Motor neuron (in vitro differentiated cells): ENCODE data around the gene EIF3K. TPM values are rescaled to one million over a fixed set of nuclear protein-coding genes. Genes with fewer than 3 reads are reported as not detected.

Experiments
- ATAC-seq, 8 experiments: fragments of 200-7000 bp; cut with Tn5 transposase; replicated peaks in 6 of 8; 2 replicates each; pipeline ENCODE4 v1.8.0; 2021; ENCODE audit warnings: mild to moderate bottlenecking in 8 of 8, moderate library complexity in 8 of 8
- H3K27ac ChIP-seq, 2 donors: fragments of 250-450 bp; sonication (Bioruptor Pico); 2 replicates each; pipeline ENCODE4 v1.9.0; 2021; ENCODE audit warnings: antibody characterized with exemption in 2 of 2, mild to moderate bottlenecking in 2 of 2, moderate library complexity in 1 of 2
- H3K4me1 ChIP-seq, 2 donors: fragments of 250-450 bp; sonication (Bioruptor Pico); replicated peaks in 1 of 2; 2 replicates each; pipeline ENCODE4 v1.6.1; 2021; ENCODE audit warnings: antibody characterized with exemption in 2 of 2, mild to moderate bottlenecking in 2 of 2, moderate library complexity in 1 of 2
- H3K4me3 ChIP-seq, 5 donors: fragments of 250-450 bp; sonication (Bioruptor Pico); 2 replicates each; pipeline ENCODE4 v1.9.0; 2021; ENCODE audit warnings: antibody characterized with exemption in 5 of 5, mild to moderate bottlenecking in 5 of 5, moderate library complexity in 4 of 5
- WGBS, 10 experiments: fragments of 450-650 bp; shearing (Covaris generic); methylation state at CpG; one replicate each; pipeline ENCODE4 v1.0.0; 2022; 5-methylcytosine and 5-hydroxymethylcytosine counted together
- in situ Hi-C, 9 experiments: fragments of 400-800 bp; cut with MboI; loops; one replicate each; pipeline ENCODE4 v1.15.0; 2021; ENCODE audit warnings: low sequenced_read_pairs in 9 of 9, low pct_unique_long_range_greater_than_20kb in 2 of 9; ENCODE audit not compliant: unreplicated experiment in 9 of 9
- total RNA-seq, 8 experiments: library from RNA; unstranded; fragments of 300-600 nt; gene quantifications; 2 replicates each; pipeline versions ENCODE4 v1.2.3 to v1.2.4, GENCODE V29; 2022

EIF3K gene
- total RNA-seq, 8 experiments from 2014 or later = 285 to 408 (median 333) TPM

DNA sequence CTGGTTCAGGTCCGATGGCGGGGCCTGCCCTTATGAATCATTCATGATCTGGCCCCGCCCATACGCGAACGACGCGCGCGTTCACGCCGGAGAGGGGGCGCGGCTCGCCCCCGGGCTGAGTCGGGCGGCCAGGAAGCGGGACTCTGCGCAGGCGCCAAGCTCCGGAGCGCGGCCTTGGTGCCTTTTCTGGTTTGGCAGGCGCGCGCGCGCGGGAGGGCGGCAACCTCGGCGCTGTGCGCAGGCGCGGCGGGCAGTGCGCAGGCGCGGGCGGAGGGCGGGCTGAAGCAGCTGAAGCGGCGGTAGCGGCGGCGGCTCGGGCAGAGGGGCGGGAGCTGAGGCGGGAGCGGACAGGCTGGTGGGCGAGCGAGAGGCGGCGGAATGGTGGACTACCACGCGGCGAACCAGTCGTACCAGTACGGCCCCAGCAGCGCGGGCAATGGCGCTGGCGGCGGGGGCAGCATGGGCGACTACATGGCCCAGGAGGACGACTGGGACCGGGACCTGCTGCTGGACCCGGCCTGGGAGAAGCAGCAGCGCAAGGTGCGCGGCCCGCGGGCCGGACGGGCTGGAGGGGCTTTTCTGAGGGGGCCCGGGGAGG, 28.5 kb downstream of the EIF3K start, which contains the start of gene ACTN4:
Gene ACTN4 (plus strand): TSS at position 282 of the 598 bp plus-strand sequence. CDS start 97 bp downstream, at position 379.
- Histone ChIP-seq H3K4me3 (peak within 1 kb of the TSS; percentile 60 to 78 (median 74)), H3K4me1 (peaks cover 11 to 12% of the 10 kb centered on the region in 2 donors), H3K27ac (peak within 1 kb of the TSS; percentile 37 to 62)
- ATAC-seq = peak; percentile 76 to 91 (median 88)
- in situ Hi-C loops = loop anchor here in 3 of 9 experiments (25.0 kb wide), 2 partner anchors 135 to 235 kb away; partner anchors contain the start of gene FAM98C (in 2 of the 3)
- 0 to 1% (median 0%) methylated on average over 2 to 12 of the region's 77 CpGs; no CpG with 5 or more reads in 6 of the 10 experiments for WGBS, 10 experiments

DNA sequence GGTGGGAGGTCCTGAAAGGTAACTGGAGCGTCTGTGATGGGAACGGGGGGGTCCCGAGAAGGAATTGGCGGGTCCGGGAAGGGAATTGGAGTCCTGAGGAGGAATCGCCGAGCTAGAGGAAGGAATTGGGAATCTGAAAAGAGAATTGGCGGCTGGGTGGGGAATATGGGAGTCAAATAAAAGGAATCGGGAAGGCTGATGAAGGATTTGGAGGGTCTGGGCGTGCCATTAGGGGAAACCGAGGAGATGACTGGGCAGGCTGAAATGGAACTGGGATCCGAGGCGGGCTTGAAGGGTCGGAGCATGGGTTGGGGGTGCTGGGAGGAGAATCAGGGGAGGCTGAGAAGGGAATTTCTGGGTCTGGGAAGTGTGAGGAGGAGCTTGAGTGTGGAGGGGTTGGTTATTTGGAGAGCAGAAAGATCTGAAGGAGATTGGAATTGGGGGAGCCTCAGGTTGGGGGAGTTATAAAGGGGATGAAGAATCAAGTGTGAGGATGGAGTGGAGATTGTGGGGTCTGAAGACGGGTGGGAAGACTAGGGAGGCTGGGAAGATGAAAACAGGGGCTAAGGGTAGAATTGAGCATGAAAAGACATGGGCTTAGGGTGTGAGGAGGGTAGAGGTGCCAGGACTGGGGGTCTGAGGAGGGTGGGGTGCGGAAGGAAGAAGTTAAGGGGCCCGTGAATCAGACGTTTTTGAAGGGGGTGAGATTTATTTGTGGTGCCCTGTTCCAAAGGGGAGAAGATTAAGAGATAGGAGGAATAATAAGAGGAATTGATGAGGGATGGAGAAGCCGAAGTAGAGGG, 29.2 kb downstream of the EIF3K start:
- Histone ChIP-seq H3K4me1 (peaks cover 14 to 18% of the 10 kb centered on the region in 2 donors), H3K27ac (peak overlapping the region; percentile 37 to 62), H3K4me3 (peak overlapping the region; percentile 60 to 78 (median 74))
- 0 to 9% (median 0%) methylated on average over 1 to 10 of the region's 19 CpGs; no CpG with 5 or more reads in 3 of the 10 experiments for WGBS, 10 experiments
- in situ Hi-C loops = loop anchor here in 3 of 9 experiments (25.0 kb wide), 2 partner anchors 136 to 236 kb away; partner anchors contain the start of gene FAM98C (in 2 of the 3)
- peak in 6 of 8 experiments; percentile 1 to 4 (median 2) for ATAC-seq

DNA sequence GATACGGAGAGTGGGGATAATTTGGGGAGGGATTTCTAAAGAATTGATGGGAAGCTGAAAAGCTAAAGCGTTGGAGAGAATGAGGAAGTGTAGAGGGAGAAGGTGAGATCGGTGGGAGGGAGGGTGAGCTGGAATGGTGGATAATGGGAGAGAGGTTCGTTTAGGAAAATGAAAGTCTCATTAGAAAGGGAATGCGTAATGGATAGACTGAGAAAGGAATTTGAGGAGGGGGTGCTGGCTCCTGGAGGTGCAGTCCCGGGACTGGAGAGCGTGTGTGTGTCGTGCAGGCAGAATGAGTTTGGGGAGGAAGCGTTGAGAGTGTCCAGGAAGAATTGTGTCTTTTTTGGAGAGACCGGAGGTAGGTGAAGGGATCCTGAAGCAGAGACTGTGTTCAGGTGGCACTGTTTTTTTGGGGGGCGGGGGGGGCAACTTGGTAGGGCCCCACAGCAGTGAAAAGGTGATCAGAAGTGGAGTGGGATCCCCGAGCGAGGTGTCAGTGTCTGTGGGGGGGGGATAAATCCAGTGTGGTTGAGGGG, 29.8 kb downstream of the EIF3K start:
- 0 to 2% (median 0%) methylated on average over 1 to 10 of the region's 13 CpGs for WGBS, 10 experiments
- in situ Hi-C loops = loop anchor here in 3 of 9 experiments (25.0 kb wide), 2 partner anchors 137 to 237 kb away; partner anchors contain the start of gene FAM98C (in 2 of the 3)
- H3K4me3 ChIP-seq = peak overlapping the region; percentile 60 to 78 (median 74)
- ATAC-seq = no peak
- H3K4me1 ChIP-seq = peaks cover 21 to 23% of the 10 kb centered on the region in 2 donors
- H3K27ac ChIP-seq = no peak overlapping the region

DNA sequence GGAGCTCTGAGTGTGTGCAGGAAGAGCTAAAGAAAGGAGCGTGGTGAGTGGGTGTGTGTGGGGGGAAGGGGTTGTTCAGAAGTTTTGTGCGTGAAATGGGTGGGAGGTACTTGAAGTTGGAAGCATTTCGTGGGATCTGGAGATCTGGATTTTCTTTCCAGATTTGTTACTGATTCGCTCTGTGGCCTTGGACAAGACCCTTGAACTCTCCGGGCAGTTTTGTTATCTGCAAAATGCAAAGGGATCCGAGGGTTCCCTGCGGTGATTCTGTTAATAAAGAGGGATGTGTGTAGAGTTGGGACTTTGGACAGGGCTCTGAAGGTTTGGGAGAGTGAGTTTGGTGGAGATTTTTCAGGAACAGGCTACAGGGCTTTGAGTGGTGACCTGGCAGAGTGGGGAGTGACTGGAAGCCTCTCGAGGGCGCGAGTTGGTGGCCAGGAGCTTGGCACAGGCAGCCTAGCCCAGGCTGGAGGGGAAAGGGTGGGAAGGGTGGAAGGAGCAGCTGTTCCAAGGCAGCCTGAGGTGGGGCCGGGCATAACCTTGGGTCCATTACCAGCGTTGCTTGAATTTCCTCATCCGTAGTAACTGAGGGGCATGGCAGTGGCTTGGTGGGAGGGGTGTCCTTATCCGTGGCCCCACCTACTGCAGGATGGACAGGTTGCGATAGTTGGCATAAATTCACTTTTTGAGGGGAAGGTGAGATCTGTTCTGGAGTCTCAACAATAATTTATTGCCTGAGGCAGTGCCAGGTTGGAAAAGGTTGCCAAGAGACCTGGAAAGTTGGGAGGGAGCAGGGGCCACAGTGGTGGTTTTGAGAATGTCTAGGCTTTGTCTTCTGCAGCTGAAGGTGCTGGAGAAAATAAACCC, 30.6 kb downstream of the EIF3K start:
- ATAC-seq = peak in 3 of 8 experiments; percentile 2 to 7 (median 5)
- peak overlapping the region; percentile 60 to 78 (median 74) for H3K4me3 ChIP-seq
- WGBS, 10 experiments = 0 to 42% (median 12%) methylated on average over 2 to 10 of the region's 15 CpGs; no CpG with 5 or more reads in 3 of the 10 experiments
- no peak overlapping the region for H3K27ac ChIP-seq
- peaks cover 21 to 23% of the 10 kb centered on the region in 2 donors for H3K4me1 ChIP-seq
- in situ Hi-C loops = loop anchor here in 3 of 9 experiments (25.0 kb wide), 2 partner anchors 137 to 237 kb away; partner anchors contain the start of gene FAM98C (in 2 of the 3)

DNA sequence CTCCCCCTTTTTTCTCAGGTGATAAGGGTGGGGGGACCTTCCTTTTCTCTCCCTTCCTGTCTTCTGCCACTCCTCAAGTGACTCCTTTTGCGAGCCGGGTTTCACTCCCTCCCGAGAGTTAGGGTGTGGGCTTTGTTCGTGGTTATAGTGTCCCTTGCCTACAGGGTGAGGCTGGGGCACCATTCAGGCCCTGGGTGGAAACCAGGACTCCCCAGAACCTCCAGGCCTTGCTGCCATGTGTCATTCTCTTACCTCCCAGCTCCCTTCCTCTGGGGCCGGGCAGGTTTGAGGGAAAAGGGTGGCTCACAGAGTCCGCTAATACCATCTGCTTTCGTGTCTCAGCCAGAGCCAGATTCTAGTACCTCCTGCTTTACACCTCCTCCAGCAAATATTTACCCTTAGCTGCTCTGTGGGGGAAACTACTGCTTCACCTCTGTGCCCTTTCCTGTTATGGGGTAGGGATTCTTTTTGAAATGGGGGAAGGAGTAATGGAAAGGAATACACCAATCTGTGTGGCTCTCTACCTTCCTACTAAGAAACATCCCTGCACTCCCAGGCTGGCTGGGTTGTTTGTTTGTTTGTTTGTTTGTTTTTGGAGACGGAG, 31.3 kb downstream of the EIF3K start:
- WGBS, 10 experiments = 0 to 80% (median 43%) methylated on average over 1 to 7 of the region's 8 CpGs; no CpG with 5 or more reads in 4 of the 10 experiments
- in situ Hi-C loops = no loop called here
- Histone ChIP-seq H3K27ac (no peak overlapping the region), H3K4me3 (peak overlapping the region in 1 of 5 donors; percentile 78), H3K4me1 (peaks cover 21 to 23% of the 10 kb centered on the region in 2 donors)
- ATAC-seq = peak in 2 of 8 experiments; percentile 1 to 2

DNA sequence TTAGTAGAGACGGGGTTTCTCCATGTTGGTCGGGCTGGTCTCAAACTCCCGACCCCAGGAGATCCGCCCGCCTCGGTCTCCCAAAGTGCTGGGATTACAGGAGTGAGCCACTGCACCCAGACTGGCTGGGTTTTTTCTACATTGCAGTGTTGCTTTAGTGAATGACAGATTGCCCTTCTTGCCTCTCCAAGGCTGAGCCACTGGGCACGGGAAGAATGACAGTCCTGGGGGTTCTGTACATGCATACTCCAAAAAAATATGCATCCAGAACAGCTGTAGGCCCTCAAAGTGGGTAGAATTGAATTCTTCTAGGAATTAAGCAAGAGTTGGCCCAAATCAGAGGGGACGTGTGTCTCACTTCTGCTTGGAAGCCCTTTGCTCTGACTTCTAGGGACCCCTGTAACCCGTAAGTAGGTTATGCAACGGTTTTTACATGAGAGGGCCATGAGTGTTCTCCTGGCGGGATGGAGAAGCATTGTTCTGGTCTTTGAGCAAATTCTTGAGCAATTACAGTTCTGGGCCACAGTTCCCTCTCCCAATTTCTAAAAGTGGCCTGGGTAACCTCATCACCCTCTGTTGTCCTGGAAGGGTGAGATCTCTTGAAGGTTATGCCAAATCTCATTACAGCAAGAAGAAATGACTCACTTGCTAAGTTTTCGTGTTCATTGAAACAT, 32.1 kb downstream of the EIF3K start:
- Histone ChIP-seq H3K27ac (no peak overlapping the region), H3K4me3 (no peak overlapping the region), H3K4me1 (peaks cover 21 to 23% of the 10 kb centered on the region in 2 donors)
- ATAC-seq = no peak
- 14 to 100% (median 67%) methylated on average over 1 to 11 of the region's 12 CpGs; no CpG with 5 or more reads in 1 of the 10 experiments for WGBS, 10 experiments
- in situ Hi-C loops = no loop called here

DNA sequence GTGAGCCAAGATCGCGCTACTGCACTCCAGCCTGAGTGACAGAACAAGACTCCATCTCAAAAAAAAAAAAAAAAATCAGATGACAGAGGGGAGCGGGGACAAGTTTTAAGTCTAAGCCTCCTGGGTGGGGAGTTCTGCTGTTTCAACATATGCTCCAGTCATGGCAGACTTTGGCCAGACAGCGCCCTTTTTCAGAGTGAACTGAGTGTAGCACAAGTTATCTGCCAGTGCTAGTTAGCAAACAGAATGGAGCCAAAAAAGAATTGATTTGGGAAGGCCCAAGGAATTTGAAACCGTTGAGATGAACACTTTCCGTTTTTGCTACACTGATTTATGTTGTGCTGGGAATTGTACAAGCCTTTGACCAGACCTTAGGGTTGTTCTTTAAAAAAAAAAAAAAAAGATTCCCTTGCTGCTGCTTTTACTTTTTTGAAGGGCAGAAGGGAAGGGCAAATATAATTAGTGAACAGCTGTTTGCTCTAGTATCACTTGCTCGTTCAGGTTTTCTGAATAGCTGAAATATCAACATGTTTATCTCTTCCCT, 34.1 kb downstream of the EIF3K start:
- WGBS, 10 experiments = 8 to 67% (median 30%) methylated on average over 2 to 5 of the region's 7 CpGs; no CpG with 5 or more reads in 1 of the 10 experiments
- ATAC-seq = peak in 2 of 8 experiments; percentile 4 to 9
- Histone ChIP-seq H3K27ac (no peak overlapping the region), H3K4me1 (peaks cover 24 to 31% of the 10 kb centered on the region in 2 donors), H3K4me3 (no peak overlapping the region)
- in situ Hi-C loops = no loop called here

DNA sequence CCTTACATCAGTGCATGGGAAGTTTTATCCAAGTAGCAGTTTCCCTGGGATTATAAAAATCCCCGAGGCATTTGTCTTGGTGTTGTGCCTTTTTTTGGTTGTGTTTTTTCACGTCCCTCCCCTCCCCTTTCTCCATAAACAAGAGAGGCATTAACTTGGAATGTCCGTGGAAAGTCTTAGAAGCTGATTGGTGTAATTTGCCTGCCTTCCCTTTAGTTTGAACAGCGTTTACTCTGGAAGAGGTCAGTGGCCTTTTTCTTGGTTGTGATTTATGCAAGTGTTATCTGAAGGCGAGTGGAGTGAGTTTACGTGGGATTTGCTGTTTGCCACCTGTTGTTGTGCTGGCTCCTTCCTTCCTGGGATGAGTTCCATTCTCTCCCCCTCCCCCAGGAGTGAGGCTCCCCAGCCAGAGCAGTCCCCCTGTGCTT, 35.7 kb downstream of the EIF3K start:
- WGBS, 10 experiments = 17 to 69% (median 34%) methylated on average over 1 to 4 of the region's 6 CpGs; no CpG with 5 or more reads in 3 of the 10 experiments
- in situ Hi-C loops = no loop called here
- Histone ChIP-seq H3K4me3 (no peak overlapping the region), H3K4me1 (peaks cover 21 to 30% of the 10 kb centered on the region in 2 donors), H3K27ac (no peak overlapping the region)
- peak in 1 of 8 experiments; percentile 1 for ATAC-seq

DNA sequence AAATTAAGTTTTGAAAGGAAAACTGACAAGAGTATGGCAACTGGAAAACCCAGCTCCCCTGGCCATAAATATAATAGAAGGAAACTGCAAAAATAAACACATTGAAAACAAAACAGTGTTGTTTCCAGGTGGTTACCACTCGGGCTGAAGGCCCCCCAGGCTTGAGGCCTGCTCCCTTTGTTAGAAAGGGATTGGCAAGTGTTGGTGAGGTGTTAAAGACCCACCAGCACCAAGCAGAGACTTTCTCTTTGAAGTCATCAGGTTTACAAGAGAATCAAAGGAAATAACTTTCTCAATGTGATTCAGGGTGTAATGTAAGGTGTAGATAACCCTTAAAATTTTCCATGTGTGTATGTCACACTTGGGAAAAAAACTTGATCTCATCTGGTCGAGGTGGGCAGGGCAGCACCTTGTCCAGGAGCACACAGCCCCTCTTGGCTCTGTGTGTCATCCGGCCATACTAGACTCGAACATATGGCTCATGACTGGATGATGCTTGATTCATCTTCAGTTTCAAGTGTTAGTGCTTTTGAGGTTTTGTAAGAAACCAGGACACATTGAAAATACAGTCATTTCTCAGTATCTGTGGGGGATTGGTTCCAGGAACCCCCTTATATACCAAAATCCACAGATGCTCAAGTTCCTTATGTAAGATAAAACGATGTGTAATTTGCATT, 36.3 kb downstream of the EIF3K start:
- 20 to 94% (median 72%) methylated on average over 1 to 4 of the region's 5 CpGs for WGBS, 10 experiments
- Histone ChIP-seq H3K27ac (no peak overlapping the region), H3K4me1 (peaks cover 15 to 23% of the 10 kb centered on the region in 2 donors), H3K4me3 (no peak overlapping the region)
- ATAC-seq = peak in 1 of 8 experiments; percentile 19
- in situ Hi-C loops = no loop called here

DNA sequence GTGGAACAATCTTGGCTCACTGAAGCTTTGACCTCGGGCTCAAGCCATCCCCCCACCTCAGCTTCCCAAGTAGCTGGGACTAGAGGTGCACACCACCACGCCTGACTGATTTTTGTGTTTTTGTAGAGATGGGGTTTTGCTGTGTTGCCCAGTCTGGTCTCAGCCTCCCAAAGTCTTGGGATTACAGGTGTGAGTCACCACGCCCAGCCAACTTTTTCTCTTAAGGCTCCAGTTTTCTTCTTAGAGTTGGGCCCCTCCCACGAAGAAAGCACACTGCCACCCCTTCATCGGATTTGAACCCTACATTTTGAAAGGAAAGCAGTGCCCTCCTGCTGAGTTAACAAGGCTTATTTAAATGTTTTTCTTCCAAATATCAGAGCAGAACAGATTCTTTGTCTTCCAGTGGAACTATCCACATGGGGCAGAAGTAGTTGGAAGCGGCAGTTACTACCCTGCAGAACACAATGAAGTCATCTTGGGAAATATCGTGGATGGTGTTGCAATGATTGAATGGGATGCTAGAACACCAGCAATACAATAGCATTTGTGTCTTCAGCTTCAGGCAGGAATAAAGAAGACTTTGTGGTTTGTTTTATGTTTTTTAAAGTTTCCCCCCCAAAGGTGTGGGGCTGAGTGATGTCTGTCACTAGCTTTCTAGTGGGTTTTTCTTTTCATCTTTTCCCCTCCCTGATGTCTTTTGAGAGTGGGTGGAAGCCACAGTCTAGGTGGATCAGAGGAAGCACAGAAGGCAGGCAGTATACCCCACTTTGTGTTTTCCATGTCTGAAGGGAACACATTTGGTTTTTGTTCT, 37.4 kb downstream of the EIF3K start:
- no peak for ATAC-seq
- H3K4me1 ChIP-seq = peaks cover 13 to 22% of the 10 kb centered on the region in 2 donors
- H3K27ac ChIP-seq = no peak overlapping the region
- 52 to 100% (median 81%) methylated on average over 2 to 7 of the region's 7 CpGs; no CpG with 5 or more reads in 2 of the 10 experiments for WGBS, 10 experiments
- in situ Hi-C loops = no loop called here
- H3K4me3 ChIP-seq = no peak overlapping the region
